DOHH2 (cell line): Measurements from ENCODE around the gene KAT6B.

ENCODE experiments used
- H3F3A ChIP-seq: fragments of 200-600 bp; sonication (generic), shearing (Covaris generic); 2 replicates; pipeline ENCODE4 v1.6.0; 2016; ENCODE audit warnings: antibody characterized with exemption, mild to moderate bottlenecking; ENCODE audit not compliant: control insufficient read depth, insufficient read depth
- H3K27ac ChIP-seq: fragments of 200-600 bp; sonication (generic); 2 replicates; pipeline ENCODE4 v1.5.1; 2014; ENCODE audit warnings: low read depth, mild to moderate bottlenecking, low read length, moderate library complexity
- H3K27me3 ChIP-seq: fragments of 200-600 bp; sonication (generic); 2 replicates; pipeline ENCODE4 v1.6.1; 2014; ENCODE audit warnings: mild to moderate bottlenecking, low read length, mixed read lengths; ENCODE audit not compliant: control insufficient read depth
- H3K36me3 ChIP-seq: fragments of 200-600 bp; sonication (generic); 2 replicates; pipeline ENCODE4 v1.6.1; 2014; ENCODE audit warnings: mild to moderate bottlenecking, low read length, moderate library complexity, mixed read lengths; ENCODE audit not compliant: control insufficient read depth
- H3K4me1 ChIP-seq: fragments of 200-600 bp; sonication (generic); 2 replicates; pipeline ENCODE4 v1.6.1; 2014; ENCODE audit warnings: mild to moderate bottlenecking, low read length, mixed read lengths; ENCODE audit not compliant: control insufficient read depth
- H3K4me2 ChIP-seq: fragments of 200-600 bp; sonication (generic); 2 replicates; pipeline ENCODE4 v1.6.0; 2014; ENCODE audit warnings: mild to moderate bottlenecking, low read length, moderate library complexity
- H3K4me3 ChIP-seq: fragments of 200-600 bp; sonication (generic); 2 replicates; pipeline ENCODE4 v1.5.1; 2014; ENCODE audit warnings: mild to moderate bottlenecking, low read length, mixed read lengths
- H3K79me2 ChIP-seq: fragments of 200-600 bp; sonication (generic); 2 replicates; pipeline ENCODE4 v1.6.1; 2014; ENCODE audit warnings: mild to moderate bottlenecking, low read length, mixed read lengths; ENCODE audit not compliant: control insufficient read depth
- H3K9me2 ChIP-seq: fragments of 200-600 bp; sonication (generic); replicated peaks from 2 replicates; pipeline ENCODE4 v1.6.1; 2014; ENCODE audit warnings: mild to moderate bottlenecking, low read length, mixed read lengths; ENCODE audit not compliant: control insufficient read depth
- H3K9me3 ChIP-seq: fragments of 200-600 bp; sonication (generic); 2 replicates; pipeline ENCODE4 v1.6.1; 2014; ENCODE audit warnings: antibody characterized with exemption, low read length, mixed read lengths; ENCODE audit not compliant: control insufficient read depth, insufficient read depth
- H4K20me1 ChIP-seq: fragments of 200-600 bp; sonication (generic); 2 replicates; pipeline ENCODE4 v1.6.0; 2014; ENCODE audit warnings: low read depth, mild to moderate bottlenecking, antibody characterized with exemption, low read length, moderate library complexity; ENCODE audit not compliant: control insufficient read depth, insufficient read depth
- CTCF ChIP-seq: fragments of 200-600 bp; sonication (generic); IDR thresholded peaks from one replicate; pipeline ENCODE4 v1.5.1; 2014; ENCODE audit warnings: antibody characterized with exemption, mild to moderate bottlenecking, low read depth, low read length; ENCODE audit not compliant: poor library complexity, severe bottlenecking
- EZH2phosphoT487 ChIP-seq: fragments of 200-600 bp; sonication (generic); IDR thresholded peaks from 2 replicates; pipeline ENCODE4 v1.6.1; 2017; ENCODE audit warnings: borderline replicate concordance, mild to moderate bottlenecking, antibody characterized with exemption, low read length, moderate library complexity, mixed read lengths

KAT6B gene

GRCh38 chr10:74842301-74842954 is 16.0 kb downstream of the KAT6B start:
- H3K36me3 ChIP-seq: peaks cover 15% of the 10 kb centered on the region
- H3F3A ChIP-seq: no peaks in the 10 kb centered on the region
- H3K79me2 ChIP-seq: peaks cover 41% of the 10 kb centered on the region
- H3K4me3 ChIP-seq: no peak overlapping the region
- peaks cover 14% of the 10 kb centered on the region for H3K4me1 ChIP-seq
- no peaks in the 10 kb centered on the region for H4K20me1 ChIP-seq
- H3K27ac ChIP-seq: 0 out of 2 replicates have a peak overlapping the region, but pooled peaks have one; percentile 13
- TF ChIP-seq EZH2phosphoT487 (no peak), CTCF (no peak)
- no peaks in the 10 kb centered on the region for H3K9me3 ChIP-seq
- H3K27me3 ChIP-seq: no peaks in the 10 kb centered on the region
- no peaks in the 10 kb centered on the region for H3K9me2 ChIP-seq
- peak overlapping the region; percentile 15 for H3K4me2 ChIP-seq

GRCh38 chr10:74846958-74847357 is 20.6 kb downstream of the KAT6B start:
- H3K27ac ChIP-seq: no peak overlapping the region
- no peaks in the 10 kb centered on the region for H3K27me3 ChIP-seq
- no peaks in the 10 kb centered on the region for H3K9me3 ChIP-seq
- peaks cover 4% of the 10 kb centered on the region; the same call in 1 of the 2 replicates for H3F3A ChIP-seq
- no peaks in the 10 kb centered on the region for H4K20me1 ChIP-seq
- no peaks in the 10 kb centered on the region for H3K9me2 ChIP-seq
- H3K4me3 ChIP-seq: no peak overlapping the region
- peaks cover 11% of the 10 kb centered on the region for H3K36me3 ChIP-seq
- H3K79me2 ChIP-seq: peaks cover 65% of the 10 kb centered on the region
- H3K4me1 ChIP-seq: peaks cover 33% of the 10 kb centered on the region
- H3K4me2 ChIP-seq: no peak overlapping the region
- TF ChIP-seq CTCF: no peak
- no peak for TF ChIP-seq EZH2phosphoT487

GRCh38 chr10:74851831-74852230 is 25.4 kb downstream of the KAT6B start:
- H3K4me1 ChIP-seq: peaks cover 58% of the 10 kb centered on the region
- peaks cover 12% of the 10 kb centered on the region for H3K36me3 ChIP-seq
- TF ChIP-seq EZH2phosphoT487 (no peak), CTCF (no peak)
- peak overlapping the region; percentile 5; the same call in 1 of the 2 replicates for H3K27ac ChIP-seq
- H3K9me2 ChIP-seq: no peaks in the 10 kb centered on the region
- H4K20me1 ChIP-seq: no peaks in the 10 kb centered on the region
- peaks cover 18% of the 10 kb centered on the region for H3F3A ChIP-seq
- no peak overlapping the region for H3K4me3 ChIP-seq
- peaks cover 86% of the 10 kb centered on the region for H3K79me2 ChIP-seq
- H3K9me3 ChIP-seq: no peaks in the 10 kb centered on the region
- H3K27me3 ChIP-seq: no peaks in the 10 kb centered on the region
- H3K4me2 ChIP-seq: peak overlapping the region; percentile 30
